ENCODE measurements around the gene SOD1.

- no peak for TF ChIP-seq CTCF (IDR thresholded peaks at IDR 0.05)
- TF ChIP-seq POLR2AphosphoS5 (IDR thresholded peaks at IDR 0.05), result no peak
- no peak for TF ChIP-seq EP300 (IDR thresholded peaks at IDR 0.05)
- no peak for TF ChIP-seq POLR2A (IDR thresholded peaks at IDR 0.05)
Measured at GRCh38 chr21:31707499-31707898, 48.0 kb downstream of the SOD1 start.
